ENCODE results near the gene NT5DC2.

GRCh38 chr3:52547143-52547542 is 13.5 kb upstream of the NT5DC2 start:
- TF ChIP-seq CTCF (IDR thresholded peaks at IDR 0.05) (no peak), POLR2A (IDR thresholded peaks at IDR 0.05) (no peak)
